HG03520 (cell line): Measurements from ENCODE around the gene HAUS2.
"Not testable (repeated sequence)": the region's sequence is repeated elsewhere in the genome, so short reads cannot be mapped to it uniquely, and the experiment has no call there.

ENCODE experiments used
- ATAC-seq: cut with Tn5 transposase; IDR thresholded peaks from one replicate; pipeline ENCODE4 v1.9.1; 2021; ENCODE audit warnings: mild to moderate bottlenecking, moderate library complexity; ENCODE audit not compliant: unreplicated experiment

The HAUS2 gene

DNA sequence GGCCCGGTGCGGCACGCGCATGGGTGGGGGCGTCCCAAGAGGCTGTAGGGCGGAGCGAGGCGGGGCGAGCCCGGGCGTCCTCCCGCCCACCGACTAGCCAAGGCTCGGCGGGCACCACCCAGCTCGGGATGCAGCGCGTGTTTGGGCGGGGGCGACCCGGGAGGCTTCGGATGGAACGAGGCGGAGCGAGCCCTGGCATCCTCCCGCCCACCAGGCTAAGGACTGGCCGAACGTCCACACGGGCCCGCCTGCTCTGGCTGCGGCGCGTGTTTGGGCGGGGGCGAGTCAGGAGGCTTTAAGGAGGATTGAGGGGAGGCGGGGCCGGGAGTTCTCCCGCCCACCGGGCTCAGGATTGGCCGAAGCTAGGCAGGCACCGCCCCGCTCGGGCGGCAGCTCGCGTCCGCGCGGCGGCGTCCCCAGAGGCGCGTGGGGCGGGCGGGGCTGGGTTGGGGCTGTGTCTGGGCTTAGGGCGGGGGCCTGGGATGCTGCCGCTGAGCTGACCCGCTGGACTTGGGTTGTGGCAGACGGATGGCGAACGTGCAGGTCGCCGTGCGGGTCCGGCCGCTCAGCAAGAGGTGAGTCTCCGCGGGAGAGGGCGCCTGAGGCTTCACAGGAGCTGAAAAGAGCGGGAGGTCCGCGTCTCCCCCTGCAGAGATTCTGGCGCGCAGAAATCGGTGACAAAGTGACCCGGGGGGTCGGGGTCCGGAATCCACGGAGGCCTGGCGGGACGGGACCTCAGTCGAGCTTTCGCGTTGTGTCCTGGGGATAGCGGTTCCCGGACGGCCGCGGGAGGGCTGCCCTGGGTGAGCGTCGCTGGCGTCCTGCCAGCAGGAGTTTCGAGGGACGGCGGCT, 26.8 kb downstream of the HAUS2 start, which contains the start of gene STARD9:
STARD9 (plus strand) TSS at position 419 of the 852 bp plus-strand sequence; CDS start at position 529, 110 bp downstream.
- ATAC-seq: peak; percentile 85

GRCh38 chr15:42576040-42576594, 27.5 kb downstream of the HAUS2 start:
- no peak for ATAC-seq

DNA sequence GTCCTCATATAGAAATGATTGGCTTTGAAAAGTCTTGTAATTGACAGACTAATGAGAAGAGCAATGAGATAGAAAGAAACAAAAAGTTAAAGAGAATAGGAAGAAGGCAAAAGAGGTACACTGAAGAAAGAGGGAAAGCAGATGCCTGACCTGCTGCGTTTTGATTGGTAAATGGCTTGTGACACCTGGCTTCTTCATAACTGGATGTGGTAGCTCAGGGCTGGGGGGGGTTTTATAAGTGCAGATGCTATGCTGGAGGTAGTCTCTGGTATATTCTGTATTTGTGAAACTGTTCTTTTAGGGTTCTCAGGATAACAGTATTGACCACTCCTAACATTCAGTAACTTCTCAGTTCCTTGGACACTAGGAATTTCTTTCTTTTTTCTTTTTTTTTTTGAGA, 28.1 kb downstream of the HAUS2 start:
- ATAC-seq: no peak

DNA sequence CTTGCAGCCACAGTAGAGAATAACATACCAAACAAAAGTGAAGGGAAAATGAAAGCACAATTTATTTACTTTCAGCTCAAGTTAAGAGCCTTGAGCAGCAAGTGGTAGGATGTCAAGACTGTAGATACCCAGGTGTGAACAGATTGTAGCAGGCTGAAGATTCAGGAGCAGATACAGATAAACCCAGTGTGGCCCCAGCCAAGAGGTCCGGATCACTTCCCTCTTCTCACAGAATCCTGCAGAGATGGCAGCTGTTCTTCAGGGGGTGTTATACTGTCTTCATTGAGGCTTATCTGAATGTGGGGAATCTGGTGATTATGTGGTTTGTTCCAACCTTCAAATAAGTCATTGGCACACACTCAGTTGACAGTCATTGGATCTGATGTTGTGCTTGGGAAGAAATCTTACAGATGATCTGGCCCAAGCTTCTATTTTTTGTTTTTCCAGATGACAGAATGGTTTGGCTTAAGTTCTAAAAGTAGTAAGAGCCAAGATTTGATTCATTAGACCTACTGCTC, 28.9 kb downstream of the HAUS2 start:
- ATAC-seq: no peak

- ATAC-seq: no peak
These were observed 30.4 kb downstream of the HAUS2 start for GRCh38 chr15:42578984-42579537.

GRCh38 chr15:42581272-42581730, 32.7 kb downstream of the HAUS2 start:
- ATAC-seq: no peak

DNA sequence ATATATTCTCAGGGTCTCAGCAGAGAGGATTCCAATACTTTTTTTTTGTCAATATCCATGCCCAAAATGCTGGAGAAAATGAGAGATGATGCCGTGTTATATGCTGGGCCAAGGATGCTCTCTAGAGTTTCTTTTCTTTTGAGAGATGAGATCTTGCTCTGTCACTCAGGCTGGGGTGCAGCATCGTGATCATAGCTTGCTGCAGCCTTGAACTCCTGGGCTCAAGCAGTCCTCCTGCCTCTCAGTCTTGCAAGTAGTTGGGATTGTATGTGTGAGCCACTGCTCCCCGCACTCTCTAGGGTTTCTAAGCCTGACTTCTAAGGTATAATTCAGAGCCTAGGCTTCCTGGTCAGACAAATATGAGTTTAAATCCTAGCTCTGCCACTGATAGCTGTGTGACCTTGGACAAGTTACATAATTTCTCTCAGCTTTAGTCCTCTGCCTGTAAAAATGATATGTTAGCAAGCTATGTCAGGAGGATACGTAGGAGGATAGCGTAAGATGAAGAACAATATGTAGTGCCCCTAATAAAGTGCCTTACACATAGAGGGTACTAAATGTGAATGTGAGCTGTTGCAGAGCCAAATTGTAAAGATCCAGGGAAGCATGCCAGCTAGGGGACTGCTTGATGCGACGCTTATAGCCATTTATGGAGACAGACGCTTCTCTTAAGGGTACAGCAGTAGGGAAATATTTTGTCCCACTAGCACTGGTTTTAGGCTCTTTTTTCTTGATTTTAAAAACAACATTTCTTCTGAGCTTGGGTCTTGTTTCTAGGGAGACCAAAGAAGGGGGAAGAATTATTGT, 34.1 kb downstream of the HAUS2 start:
- no peak for ATAC-seq

GRCh38 chr15:42584031-42584765, 35.6 kb downstream of the HAUS2 start:
- no peak for ATAC-seq

DNA sequence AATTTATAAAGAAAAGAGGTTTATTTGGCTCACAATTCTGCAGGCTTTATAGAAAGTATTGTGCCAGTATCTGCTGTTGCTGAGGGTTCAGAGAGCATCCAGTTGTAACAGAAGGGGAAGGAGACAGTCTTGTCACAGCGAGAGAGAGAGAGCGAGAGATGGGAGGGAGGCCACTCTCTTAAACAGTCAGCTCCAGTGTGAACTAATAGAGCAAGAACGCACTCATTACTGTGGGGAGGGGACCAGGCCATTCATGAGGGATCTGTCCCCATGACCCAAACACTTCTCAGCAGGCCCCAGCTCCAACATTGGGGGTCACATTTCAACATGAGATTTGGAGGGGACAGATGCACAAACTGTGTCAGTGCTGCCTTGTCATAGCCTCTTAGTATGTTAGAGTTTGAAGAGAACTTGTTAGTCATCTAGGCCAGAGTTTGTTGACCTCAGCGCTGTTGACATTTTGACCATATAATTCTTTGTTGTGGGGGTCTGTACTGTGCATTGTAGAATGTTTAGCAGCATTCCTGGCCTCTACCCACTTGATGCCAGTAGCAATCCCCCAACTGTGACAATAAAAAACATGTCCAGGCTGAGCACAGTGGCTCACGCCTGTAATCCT, 42.1 kb downstream of the HAUS2 start:
- ATAC-seq: no peak

DNA sequence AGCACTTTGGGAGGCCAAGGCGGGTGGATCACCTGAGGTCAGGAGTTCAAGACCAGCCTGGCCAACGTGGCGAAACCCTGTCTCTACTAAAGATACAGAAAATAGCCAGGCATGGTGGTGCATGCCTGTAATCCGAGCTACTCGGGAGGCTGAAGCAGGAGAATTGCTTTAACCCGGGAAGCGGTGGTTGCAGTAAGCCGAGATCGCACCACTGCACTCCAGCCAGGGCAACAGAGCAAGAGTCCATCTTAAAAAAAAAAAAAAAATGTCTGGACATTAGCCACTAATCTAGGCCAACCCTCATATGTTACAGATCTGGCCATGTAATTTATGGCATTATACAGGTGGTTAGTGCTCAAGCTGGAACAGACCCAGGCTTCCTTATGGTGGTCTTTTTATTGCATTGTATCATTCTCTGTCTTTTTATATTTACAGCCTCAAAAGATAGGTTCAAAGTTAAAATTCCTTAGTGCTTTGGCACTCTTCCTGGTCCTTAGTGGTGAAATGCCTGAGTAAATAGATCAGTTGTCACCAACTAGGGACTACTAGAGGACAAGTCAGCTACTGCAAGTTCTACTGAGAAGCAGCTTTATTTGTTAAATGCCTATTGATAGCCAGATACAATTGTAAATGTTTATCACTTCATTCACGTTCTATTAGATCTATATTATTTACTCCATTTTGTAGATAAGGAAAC, 42.7 kb downstream of the HAUS2 start:
- ATAC-seq: no peak

GRCh38 chr15:42592716-42593115, 44.1 kb downstream of the HAUS2 start:
- no peak for ATAC-seq

DNA sequence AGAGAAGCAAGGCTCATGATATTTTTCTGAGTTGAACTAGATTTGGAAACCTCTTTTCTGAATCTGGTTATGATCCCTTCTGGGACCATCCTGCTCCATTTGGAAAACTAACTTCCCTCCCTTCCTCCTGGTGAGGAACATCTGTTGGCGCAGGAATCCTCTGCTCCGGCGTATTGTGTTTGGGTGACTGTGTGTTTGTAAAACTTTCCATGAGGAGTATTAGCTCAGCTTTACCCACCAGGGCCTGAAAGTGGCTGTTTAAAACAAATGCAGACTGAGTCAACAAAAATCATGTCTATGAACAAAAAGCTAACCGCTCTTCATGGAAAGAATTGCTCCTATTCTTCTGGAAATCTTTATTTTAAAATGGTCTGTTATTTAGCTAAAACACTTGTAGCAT, 44.5 kb downstream of the HAUS2 start:
- no peak for ATAC-seq

DNA sequence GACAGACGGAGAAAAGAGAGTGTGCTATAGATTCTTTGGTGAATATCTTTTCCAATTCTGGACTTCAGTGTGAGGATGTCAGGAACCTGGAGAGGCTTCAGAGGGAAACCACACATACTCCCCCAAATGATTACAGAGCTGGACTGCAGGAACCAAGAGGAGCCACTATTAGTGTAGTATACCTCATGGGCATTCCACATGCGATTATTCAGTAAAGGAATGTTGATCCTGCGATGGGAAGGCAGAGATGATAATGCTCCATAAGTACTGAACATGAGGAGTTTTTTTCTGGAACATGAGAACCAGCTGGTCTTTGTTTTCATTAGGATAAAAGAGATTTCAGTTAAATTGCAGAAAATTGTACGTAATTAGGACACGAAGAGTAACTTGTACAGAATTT, 45.5 kb downstream of the HAUS2 start:
- ATAC-seq: no peak

DNA sequence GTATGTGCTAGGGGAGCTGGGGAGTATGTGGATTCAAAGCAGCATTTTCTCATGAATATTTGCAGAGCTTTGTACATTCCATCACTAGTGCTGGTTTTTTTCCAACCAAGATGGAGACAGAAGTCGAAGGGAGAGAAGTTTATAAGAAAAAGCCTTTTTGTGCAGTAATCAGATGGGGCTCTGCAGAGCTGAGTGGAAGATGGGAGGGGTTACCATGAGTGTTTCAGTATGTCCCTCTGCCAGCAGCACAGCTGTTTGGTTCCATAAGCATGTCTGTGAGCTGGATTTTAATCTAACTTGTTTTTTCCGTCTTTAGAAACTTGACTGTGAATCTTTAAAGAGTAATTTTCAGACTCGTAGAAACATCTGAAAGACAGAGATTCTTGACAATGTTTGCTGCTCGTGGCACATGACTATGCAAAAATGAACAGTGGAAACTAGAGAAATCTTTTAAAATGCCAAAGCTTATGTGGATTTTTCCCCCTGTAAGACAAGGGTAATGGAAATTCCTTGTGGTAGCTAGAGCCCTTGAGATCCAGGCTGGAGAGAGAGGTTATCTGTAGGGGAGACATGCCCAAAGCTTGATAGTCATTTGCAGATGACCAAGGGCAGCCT, 47.1 kb downstream of the HAUS2 start:
- no peak for ATAC-seq

- not testable (repeated sequence) for ATAC-seq
These were observed 52.7 kb downstream of the HAUS2 start for GRCh38 chr15:42601316-42601715.

DNA sequence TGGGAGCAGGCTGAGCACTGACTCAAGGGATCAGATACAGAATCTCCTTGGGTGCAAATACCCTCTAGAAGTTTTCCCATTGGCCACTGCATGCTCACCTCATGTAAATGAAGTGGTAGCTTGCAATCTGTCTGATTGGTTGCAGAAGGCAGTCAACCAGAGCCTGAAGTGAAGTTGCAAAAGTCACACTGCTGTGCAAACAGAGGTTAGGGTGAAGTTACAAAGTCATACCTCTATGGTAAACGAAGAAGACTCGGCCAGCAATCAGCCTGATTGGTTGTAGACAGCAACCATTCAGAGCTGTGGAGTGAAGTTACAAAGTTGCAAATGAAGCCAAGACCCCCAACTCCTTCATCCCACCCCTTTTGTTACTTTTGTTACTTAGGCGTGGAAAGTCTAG, 53.9 kb downstream of the HAUS2 start:
- no peak for ATAC-seq

DNA sequence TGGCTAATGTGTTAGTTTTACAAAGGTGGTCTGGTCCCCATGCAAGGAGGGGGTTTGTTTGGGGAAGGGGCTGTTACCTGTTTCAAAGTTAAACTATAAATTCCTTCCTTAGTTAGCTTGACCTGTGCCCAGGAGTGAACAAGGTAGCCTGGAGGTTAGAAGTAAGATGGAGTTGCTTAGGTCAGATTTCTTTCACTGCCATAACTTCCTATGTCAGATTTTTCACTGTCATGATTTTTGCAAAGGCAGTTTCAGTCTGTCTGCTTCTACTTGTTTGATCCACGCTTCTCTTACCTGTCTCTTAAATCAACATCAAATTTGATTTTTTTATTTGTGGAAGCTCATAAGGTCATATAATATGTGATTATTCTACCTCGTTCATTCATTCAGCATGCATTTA, 55.3 kb downstream of the HAUS2 start:
- ATAC-seq: no peak

DNA sequence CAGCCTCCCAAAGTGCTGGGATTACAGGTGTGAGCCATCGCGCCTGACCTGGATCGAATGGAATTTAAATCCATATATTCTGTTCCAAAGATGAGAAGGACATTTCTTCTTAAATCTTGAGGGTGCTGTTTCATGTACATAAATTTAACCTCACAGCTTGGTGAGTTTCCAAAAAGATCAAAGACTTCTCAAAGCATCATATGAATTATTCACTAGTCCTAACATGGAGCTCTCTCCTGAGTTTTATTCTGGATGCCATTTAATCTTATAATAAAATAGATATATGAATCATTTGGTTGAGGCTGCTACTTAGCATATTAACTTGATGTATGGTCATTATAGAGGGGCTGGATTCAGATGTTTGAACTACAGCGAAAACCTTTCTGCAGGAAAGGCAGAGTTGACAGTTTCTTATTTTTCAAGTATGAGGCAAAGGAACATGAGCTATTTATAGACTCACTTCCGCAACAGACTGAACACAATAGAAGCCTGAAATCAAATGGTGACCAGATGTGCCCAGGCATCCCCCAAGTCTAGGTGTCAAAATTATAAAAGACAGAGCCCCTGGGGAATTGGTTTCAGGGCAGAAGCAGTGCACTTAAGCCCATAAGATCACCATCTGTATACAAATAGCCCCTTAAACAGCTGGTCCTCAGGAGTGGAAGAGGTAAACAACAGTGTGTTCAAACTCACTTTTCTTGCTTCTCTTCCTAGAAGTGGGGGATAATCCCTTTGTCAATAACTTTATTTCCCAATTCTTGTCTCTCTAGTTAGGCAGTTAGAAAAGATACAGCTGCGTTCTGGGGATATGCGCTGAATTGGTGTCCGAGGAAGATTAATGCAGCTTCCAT, 56.5 kb downstream of the HAUS2 start:
- no peak for ATAC-seq
